Measurements from ENCODE around the gene MOB3B. TPM values are rescaled to one million over a fixed set of nuclear protein-coding genes. Genes with fewer than 3 reads are reported as not detected.

MOB3B gene
- polyA plus RNA-seq, 1 of the 3 experiments (the other 2 are of a cell fraction): 0.90 TPM

- ChIA-PET CTCF (interaction anchor here (0.7 kb wide), 1 partner anchor 688 kb away, joined by 3 read pairs; no protein-coding TSS in a partner anchor), POLR2A (no interaction called here)
- Histone ChIP-seq H3K9me3 (no peaks in the 10 kb centered on the region), H3K9ac (no peak overlapping the region), H3K4me3 (ENCODE audit: low read depth in 2 of 2, low read length in 1 of 2) (no peak overlapping the region), H3K4me1 (ENCODE audit: control insufficient read depth in 1 of 2, insufficient read depth in 2 of 2, low read depth in 1 of 2, low read length in 1 of 2) (peaks cover 4% of the 10 kb centered on the region in 2 experiments; a peak in 1 of 4 replicates), H3K27ac (ENCODE audit: low read depth in 2 of 2, low read length in 1 of 2) (no peak overlapping the region), H3K79me2 (ENCODE audit: insufficient read depth) (no peaks in the 10 kb centered on the region), H3K36me3 (replicated peaks in 1 of 2; ENCODE audit: control insufficient read depth in 1 of 2, insufficient read depth in 2 of 2, low read length in 1 of 2) (no peaks in the 10 kb centered on the region), H3K27me3 (ENCODE audit: insufficient read depth) (no peaks in the 10 kb centered on the region), H2AFZ (ENCODE audit: low read depth) (no peak overlapping the region), H3F3A (replicated peaks; ENCODE audit: insufficient read depth) (peaks cover 9% of the 10 kb centered on the region), H3K9me2 (no peaks in the 10 kb centered on the region), H3K4me2 (no peak overlapping the region), H4K20me1 (ENCODE audit: insufficient read depth) (no peaks in the 10 kb centered on the region)
- TF ChIP-seq TAF1 (IDR thresholded peaks at IDR 0.05; ENCODE audit: borderline replicate concordance, low read depth, low read length): no peak
- TF ChIP-seq TCF12 (IDR thresholded peaks at IDR 0.05): no peak
- TF ChIP-seq USF1 (IDR thresholded peaks at IDR 0.05; ENCODE audit: borderline replicate concordance, low read depth): no peak
- TF ChIP-seq RFX5 (IDR thresholded peaks at IDR 0.05; ENCODE audit: low read length): no peak
- TF ChIP-seq YY1 (IDR thresholded peaks at IDR 0.05; ENCODE audit: low read depth): no peak
- TF ChIP-seq REST (IDR thresholded peaks at IDR 0.05; ENCODE audit: low read depth, low read length): no peak
- TF ChIP-seq JUND (IDR thresholded peaks at IDR 0.05): no peak
- no peak for TF ChIP-seq RCOR1 (IDR thresholded peaks at IDR 0.05; ENCODE audit: low read length)
- no peak for TF ChIP-seq SIN3A (IDR thresholded peaks at IDR 0.05; ENCODE audit: borderline replicate concordance, low read depth, low read length)
- no peak for TF ChIP-seq ZBTB33 (IDR thresholded peaks at IDR 0.05; ENCODE audit: borderline replicate concordance, low read depth)
- TF ChIP-seq GABPA (IDR thresholded peaks at IDR 0.05; ENCODE audit: low read depth): no peak
- no peak for TF ChIP-seq IRF3 (IDR thresholded peaks at IDR 0.05; ENCODE audit: low read depth, low read length)
- no peak for TF ChIP-seq CTCF (IDR thresholded peaks at IDR 0.05)
- no peak for TF ChIP-seq NFIC (IDR thresholded peaks at IDR 0.05; ENCODE audit: borderline replicate concordance)
- TF ChIP-seq RXRA (IDR thresholded peaks at IDR 0.05; ENCODE audit: borderline replicate concordance, low read depth): no peak
- TF ChIP-seq EP300 (IDR thresholded peaks at IDR 0.05; ENCODE audit: borderline replicate concordance in 1 of 2, low read depth in 1 of 2, low read length in 1 of 2): no peak
- no peak for TF ChIP-seq NRF1 (IDR thresholded peaks at IDR 0.05; ENCODE audit: low read depth, low read length)
- TF ChIP-seq FOXM1 (IDR thresholded peaks at IDR 0.05; ENCODE audit: low read depth): no peak
- 87% methylated on average over 3 of the region's 3 CpGs for WGBS (ENCODE audit: low lambda C conversion rate)
- DNase-seq: no peak
These were observed 117.5 kb downstream of the MOB3B start for GRCh38 chr9:27412081-27412480.
